ENCODE results near the gene ECSIT. TPM values are rescaled to one million over a fixed set of nuclear protein-coding genes. Genes with fewer than 3 reads are reported as not detected.

ECSIT gene
- total RNA-seq, 1 donor from 2014 or later, result 28.8 TPM

Other genes with a start within 250 kb of the ECSIT start
- not detected in 2 replicates for gene TSPAN16, start 233.0 kb downstream of the ECSIT start, total RNA-seq
- gene RAB3D, start 189.5 kb downstream of the ECSIT start, total RNA-seq, result 7.2 and 7.4 TPM in 2 replicates
- 26.3 and 28.4 TPM in 2 replicates for gene TMEM205, start 182.9 kb downstream of the ECSIT start, total RNA-seq
- 14.1 and 15.6 TPM in 2 replicates for gene CCDC159, start 182.6 kb downstream of the ECSIT start, total RNA-seq
- gene PLPPR2, start 173.7 kb downstream of the ECSIT start, total RNA-seq, result 1.8 and 1.9 TPM in 2 replicates
- gene SWSAP1, start 154.5 kb downstream of the ECSIT start, total RNA-seq, result 2.6 and 3.6 TPM in 2 replicates
- 4.4 TPM in 2 replicates for gene EPOR, start 144.8 kb downstream of the ECSIT start, total RNA-seq
- not detected in 2 replicates for gene RGL3, start 109.8 kb downstream of the ECSIT start, total RNA-seq
- 0.09 TPM in 1 of 2 replicates, not detected in the other for gene ODAD3, start 94.0 kb downstream of the ECSIT start, total RNA-seq
- 309 and 327 TPM in 2 replicates for gene PRKCSH, start 93.5 kb downstream of the ECSIT start, total RNA-seq
- gene ELAVL3, start 48.1 kb downstream of the ECSIT start, total RNA-seq, result 0.32 TPM in 1 of 2 replicates, not detected in the other
- 17.4 and 19.6 TPM in 2 replicates for gene ZNF653, start 23.3 kb downstream of the ECSIT start, total RNA-seq
- not detected in 2 replicates for gene CNN1, start 9.7 kb upstream of the ECSIT start, total RNA-seq
- 57.1 and 58.5 TPM in 2 replicates for gene ELOF1, start 30.1 kb upstream of the ECSIT start, total RNA-seq
- gene ACP5, start 48.5 kb upstream of the ECSIT start, total RNA-seq, result 34.4 and 34.5 TPM in 2 replicates
- gene ZNF627, start 68.3 kb upstream of the ECSIT start, total RNA-seq, result 4.5 and 5.0 TPM in 2 replicates
- gene ZNF823, start 209.8 kb upstream of the ECSIT start, total RNA-seq, result 4.8 and 5.4 TPM in 2 replicates
- gene ZNF441, start 237.9 kb upstream of the ECSIT start, total RNA-seq, result 5.6 and 6.0 TPM in 2 replicates